ENCODE data around the gene ASPM.

The ASPM gene

GRCh38 chr1:197159461-197159860 is 13.0 kb upstream of the ASPM start:
- DNase-seq (ENCODE audit: insufficient read length, low spot score) = no peak
- no peak for FAIRE-seq
- TF ChIP-seq CTCF (IDR thresholded peaks at IDR 0.05; ENCODE audit: insufficient read depth, missing control alignments) = no peak

GRCh38 chr1:197156692-197157091 is 10.2 kb upstream of the ASPM start:
- peak; percentile 88 for FAIRE-seq
- peak; percentile 21 for TF ChIP-seq CTCF (IDR thresholded peaks at IDR 0.05; ENCODE audit: insufficient read depth, missing control alignments)
- DNase-seq (ENCODE audit: insufficient read length, low spot score) = no peak

- no peak for DNase-seq (ENCODE audit: insufficient read length, low spot score)
- no peak for TF ChIP-seq CTCF (IDR thresholded peaks at IDR 0.05; ENCODE audit: insufficient read depth, missing control alignments)
- peak; percentile 56 for FAIRE-seq
These were observed 6.2 kb upstream of the ASPM start for GRCh38 chr1:197152662-197153061.

- DNase-seq (ENCODE audit: insufficient read length, low spot score) (no peak), FAIRE-seq (no peak)
- TF ChIP-seq CTCF (IDR thresholded peaks at IDR 0.05; ENCODE audit: insufficient read depth, missing control alignments) = no peak
These were observed 4.7 kb upstream of the ASPM start for GRCh38 chr1:197151185-197151584.

- no peak for FAIRE-seq
- no peak for DNase-seq (ENCODE audit: insufficient read length, low spot score)
- no peak for TF ChIP-seq CTCF (IDR thresholded peaks at IDR 0.05; ENCODE audit: insufficient read depth, missing control alignments)
These were observed 4.0 kb upstream of the ASPM start for GRCh38 chr1:197150336-197151005.

- DNase-seq (ENCODE audit: insufficient read length, low spot score) = no peak
- no peak for FAIRE-seq
- TF ChIP-seq CTCF (IDR thresholded peaks at IDR 0.05; ENCODE audit: insufficient read depth, missing control alignments) = no peak
These were observed 2.9 kb upstream of the ASPM start for GRCh38 chr1:197149340-197149739.

GRCh38 chr1:197145446-197146024 is 934 bp downstream of the ASPM start:
- FAIRE-seq (no peak), DNase-seq (ENCODE audit: insufficient read length, low spot score) (no peak)
- no peak for TF ChIP-seq CTCF (IDR thresholded peaks at IDR 0.05; ENCODE audit: insufficient read depth, missing control alignments)
